ENCODE data around the gene NOP53.
"Not testable (repeated sequence)": the region's sequence is repeated elsewhere in the genome, so short reads cannot be mapped to it uniquely, and the experiment has no call there.

DNA sequence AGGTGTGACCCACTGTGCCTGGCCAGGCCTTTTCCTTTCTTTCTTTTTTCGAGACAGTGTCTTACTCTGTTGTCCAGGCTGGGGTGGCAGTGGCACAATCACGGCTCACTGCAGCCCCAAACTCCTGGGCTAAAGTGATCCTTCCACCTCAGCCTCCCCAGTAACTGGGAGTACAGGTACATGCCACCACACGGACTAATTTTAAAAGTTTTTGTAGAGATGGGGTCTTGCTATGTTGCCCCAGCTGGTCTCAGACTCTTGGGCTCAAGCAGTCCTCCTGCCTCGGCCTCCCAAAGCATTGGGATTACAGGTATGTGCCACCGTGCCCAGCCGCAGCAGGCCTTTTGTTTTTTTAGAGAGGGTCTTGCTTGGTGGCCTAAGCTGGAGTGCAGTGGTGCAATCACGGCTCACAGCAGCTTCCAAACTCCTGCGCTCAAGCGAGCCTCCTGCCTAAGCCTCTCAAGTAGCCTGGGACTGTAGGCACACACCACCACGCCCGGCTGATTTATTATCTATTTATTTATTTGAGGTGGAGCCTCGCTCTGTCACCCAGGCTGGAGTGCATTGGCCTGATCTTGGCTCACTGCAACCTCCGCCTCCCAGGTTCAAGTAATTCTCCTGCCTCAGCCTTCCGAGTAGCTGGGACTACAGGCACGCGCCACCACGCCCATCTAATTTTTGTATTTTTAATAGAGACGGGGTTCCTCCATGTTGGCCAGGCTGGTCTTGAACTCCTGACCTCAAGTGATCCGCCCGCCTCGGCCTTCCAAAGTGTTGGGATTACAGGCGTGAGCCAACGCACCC, 32.1 kb downstream of the NOP53 start:
- TF ChIP-seq CTCF (IDR thresholded peaks at IDR 0.05; ENCODE audit: poor library complexity, severe bottlenecking); RAD21 (conservative IDR thresholded peaks at IDR 0.05); POLR2AphosphoS5 (IDR thresholded peaks at IDR 0.05); SMC3 (conservative IDR thresholded peaks at IDR 0.05; ENCODE audit: poor library complexity); EP300 (conservative IDR thresholded peaks at IDR 0.05; ENCODE audit: poor library complexity, severe bottlenecking): not testable (repeated sequence)
